ENCODE data around the gene RNF227.

The RNF227 gene

GRCh38 chr17:7916385-7916682 is 245 bp upstream of the RNF227 start:
- no peak overlapping the region for H3K4me3 ChIP-seq (ENCODE audit: low read depth, low read length)
- TF ChIP-seq CTCF (IDR thresholded peaks at IDR 0.05; ENCODE audit: borderline replicate concordance, insufficient read depth, low read depth, low read length) = no peak

- no peak for TF ChIP-seq CTCF (IDR thresholded peaks at IDR 0.05; ENCODE audit: borderline replicate concordance, insufficient read depth, low read depth, low read length)
Measured at GRCh38 chr17:7915179-7915610, 894 bp downstream of the RNF227 start.

GRCh38 chr17:7912927-7913524 is 3.1 kb downstream of the RNF227 start:
- TF ChIP-seq CTCF (IDR thresholded peaks at IDR 0.05; ENCODE audit: borderline replicate concordance, insufficient read depth, low read depth, low read length) = peak; percentile 71
- H3K4me3 ChIP-seq (ENCODE audit: low read depth, low read length) = no peak overlapping the region

More at GRCh38 chr17:7915179-7915610, 894 bp downstream of the RNF227 start:
- H3K4me3 ChIP-seq (ENCODE audit: low read depth, low read length) = peak overlapping the region; percentile 58

GRCh38 chr17:7911116-7911515 is 5.0 kb downstream of the RNF227 start:
- no peak overlapping the region for H3K4me3 ChIP-seq (ENCODE audit: low read depth, low read length)
- no peak for TF ChIP-seq CTCF (IDR thresholded peaks at IDR 0.05; ENCODE audit: borderline replicate concordance, insufficient read depth, low read depth, low read length)

GRCh38 chr17:7910711-7911110 is 5.4 kb downstream of the RNF227 start:
- TF ChIP-seq CTCF (IDR thresholded peaks at IDR 0.05; ENCODE audit: borderline replicate concordance, insufficient read depth, low read depth, low read length) = no peak
- H3K4me3 ChIP-seq (ENCODE audit: low read depth, low read length) = no peak overlapping the region

- no peak overlapping the region for H3K4me3 ChIP-seq (ENCODE audit: low read depth, low read length)
- no peak for TF ChIP-seq CTCF (IDR thresholded peaks at IDR 0.05; ENCODE audit: borderline replicate concordance, insufficient read depth, low read depth, low read length)
Measured at GRCh38 chr17:7910281-7910680, 5.8 kb downstream of the RNF227 start.

- H3K4me3 ChIP-seq (ENCODE audit: low read depth, low read length) = no peak overlapping the region
- no peak for TF ChIP-seq CTCF (IDR thresholded peaks at IDR 0.05; ENCODE audit: borderline replicate concordance, insufficient read depth, low read depth, low read length)
Measured at GRCh38 chr17:7909089-7909488, 7.0 kb downstream of the RNF227 start.
